Epithelial cell of esophagus (primary cell): ENCODE results near the gene TET3.

Source experiments
- DNase-seq: peaks from one replicate; pipeline ENCODE4 v3.0.0; 2010; ENCODE audit warnings: low read depth
- H3K4me3 ChIP-seq: 2 replicates; pipeline ENCODE4 v1.5.1; 2011; ENCODE audit warnings: mild to moderate bottlenecking, low read length, control low read depth
- TF ChIP-seq, protein P1 (sequence below): IDR thresholded peaks from 2 replicates; pipeline ENCODE4 v1.5.1; 2011; ENCODE audit warnings: low read depth, mild to moderate bottlenecking, low read length, control low read depth, inconsistent platforms; ENCODE audit not compliant: insufficient read depth; ENCODE audit errors: missing control alignments

TET3 gene

DNA sequence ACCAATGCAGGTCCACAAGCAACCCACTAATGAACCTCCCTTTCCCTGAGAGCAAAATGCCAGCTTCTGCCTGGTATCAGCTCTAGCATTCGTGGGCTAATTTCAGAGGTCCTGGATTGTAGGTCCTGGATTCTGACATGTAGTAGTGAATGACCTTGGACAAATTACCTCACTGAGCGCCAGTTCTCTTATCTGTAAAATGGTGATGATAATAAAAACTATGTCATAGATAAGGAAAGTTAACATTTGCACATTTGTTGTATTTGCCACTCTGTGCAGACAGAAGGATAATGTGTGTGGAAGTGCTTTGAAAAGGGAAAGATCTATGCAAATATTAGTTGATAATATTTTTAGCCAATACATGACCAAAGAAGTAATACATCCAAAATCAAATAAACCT lies 4.1 kb upstream of the TET3 start:
- TF ChIP-seq, protein P1, sequence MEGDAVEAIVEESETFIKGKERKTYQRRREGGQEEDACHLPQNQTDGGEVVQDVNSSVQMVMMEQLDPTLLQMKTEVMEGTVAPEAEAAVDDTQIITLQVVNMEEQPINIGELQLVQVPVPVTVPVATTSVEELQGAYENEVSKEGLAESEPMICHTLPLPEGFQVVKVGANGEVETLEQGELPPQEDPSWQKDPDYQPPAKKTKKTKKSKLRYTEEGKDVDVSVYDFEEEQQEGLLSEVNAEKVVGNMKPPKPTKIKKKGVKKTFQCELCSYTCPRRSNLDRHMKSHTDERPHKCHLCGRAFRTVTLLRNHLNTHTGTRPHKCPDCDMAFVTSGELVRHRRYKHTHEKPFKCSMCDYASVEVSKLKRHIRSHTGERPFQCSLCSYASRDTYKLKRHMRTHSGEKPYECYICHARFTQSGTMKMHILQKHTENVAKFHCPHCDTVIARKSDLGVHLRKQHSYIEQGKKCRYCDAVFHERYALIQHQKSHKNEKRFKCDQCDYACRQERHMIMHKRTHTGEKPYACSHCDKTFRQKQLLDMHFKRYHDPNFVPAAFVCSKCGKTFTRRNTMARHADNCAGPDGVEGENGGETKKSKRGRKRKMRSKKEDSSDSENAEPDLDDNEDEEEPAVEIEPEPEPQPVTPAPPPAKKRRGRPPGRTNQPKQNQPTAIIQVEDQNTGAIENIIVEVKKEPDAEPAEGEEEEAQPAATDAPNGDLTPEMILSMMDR, result no peak
- peak overlapping the region; percentile 49 for H3K4me3 ChIP-seq
- DNase-seq, result no peak

DNA sequence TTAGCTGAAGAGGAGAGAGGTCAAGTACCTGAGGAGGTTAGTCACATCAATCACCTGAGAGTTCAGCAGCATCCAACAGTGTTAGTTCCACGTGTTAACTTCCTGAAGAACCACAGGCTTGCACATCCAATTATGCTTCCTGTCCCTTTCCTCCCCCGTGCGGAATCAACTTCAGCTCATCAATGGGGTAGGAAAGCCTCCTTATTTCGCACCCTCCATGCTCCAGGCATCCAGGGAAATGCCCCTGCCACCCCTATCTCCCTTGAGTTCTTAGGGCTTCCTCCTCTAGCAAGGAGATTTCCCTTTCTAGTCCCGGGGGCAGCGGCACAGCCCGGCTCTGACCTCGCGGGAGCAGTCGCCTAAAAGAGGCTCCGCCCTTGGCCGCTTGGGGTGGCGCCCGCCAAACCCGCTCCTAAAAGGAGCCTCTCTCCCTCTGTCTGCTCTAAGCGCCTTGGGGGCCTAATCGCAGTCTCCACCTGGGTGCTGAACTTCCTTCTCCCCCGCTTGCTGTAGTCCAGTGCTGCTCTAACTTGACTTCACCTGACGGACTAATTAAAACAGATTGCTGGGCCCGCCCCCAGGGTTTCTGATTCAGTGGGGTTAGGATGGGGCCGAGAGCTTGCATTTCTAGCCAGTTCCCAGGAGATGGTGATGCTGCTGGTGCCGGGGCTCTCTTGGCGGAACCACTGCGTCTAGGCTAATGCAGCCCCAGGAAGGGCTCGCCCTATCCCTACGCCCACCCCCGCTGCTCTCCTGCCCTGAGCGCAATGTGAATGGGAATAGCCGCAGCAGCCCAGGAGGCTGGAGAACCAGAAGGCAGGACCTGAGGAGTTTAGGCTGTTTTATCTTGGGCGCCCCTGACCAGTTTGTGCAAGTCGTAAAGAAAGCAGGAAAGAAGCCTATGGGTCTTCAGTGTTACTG lies 3.4 kb upstream of the TET3 start:
- peak overlapping the region; percentile 49 for H3K4me3 ChIP-seq
- TF ChIP-seq, protein P1, result no peak
- DNase-seq, result peak; percentile 64

DNA sequence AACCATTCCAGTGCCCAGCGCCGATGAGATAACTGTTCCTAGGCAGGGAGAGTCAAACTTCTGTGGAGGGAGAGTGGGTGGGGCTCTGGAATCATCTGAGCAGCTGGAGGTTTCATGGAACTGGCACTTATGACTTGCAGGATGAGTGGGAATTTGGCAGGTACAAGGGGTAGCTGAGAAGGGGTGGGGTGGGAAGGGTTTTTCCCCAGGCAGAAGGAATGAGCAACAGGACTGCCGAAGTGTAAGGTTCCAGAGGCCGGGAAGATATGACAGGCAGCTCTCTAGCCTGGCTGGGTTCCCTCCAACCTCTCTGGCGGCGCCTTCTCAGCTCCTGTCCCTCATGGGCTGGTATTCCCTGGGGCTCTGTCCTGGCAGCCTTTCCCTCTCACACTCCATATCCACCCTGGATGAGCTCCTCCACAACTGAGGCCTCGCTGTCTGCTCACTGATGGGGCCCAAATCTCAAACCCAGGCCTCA lies 2.5 kb upstream of the TET3 start:
- TF ChIP-seq, protein P1, result no peak
- peak; percentile 92 for DNase-seq
- H3K4me3 ChIP-seq, result peak overlapping the region; percentile 49

DNA sequence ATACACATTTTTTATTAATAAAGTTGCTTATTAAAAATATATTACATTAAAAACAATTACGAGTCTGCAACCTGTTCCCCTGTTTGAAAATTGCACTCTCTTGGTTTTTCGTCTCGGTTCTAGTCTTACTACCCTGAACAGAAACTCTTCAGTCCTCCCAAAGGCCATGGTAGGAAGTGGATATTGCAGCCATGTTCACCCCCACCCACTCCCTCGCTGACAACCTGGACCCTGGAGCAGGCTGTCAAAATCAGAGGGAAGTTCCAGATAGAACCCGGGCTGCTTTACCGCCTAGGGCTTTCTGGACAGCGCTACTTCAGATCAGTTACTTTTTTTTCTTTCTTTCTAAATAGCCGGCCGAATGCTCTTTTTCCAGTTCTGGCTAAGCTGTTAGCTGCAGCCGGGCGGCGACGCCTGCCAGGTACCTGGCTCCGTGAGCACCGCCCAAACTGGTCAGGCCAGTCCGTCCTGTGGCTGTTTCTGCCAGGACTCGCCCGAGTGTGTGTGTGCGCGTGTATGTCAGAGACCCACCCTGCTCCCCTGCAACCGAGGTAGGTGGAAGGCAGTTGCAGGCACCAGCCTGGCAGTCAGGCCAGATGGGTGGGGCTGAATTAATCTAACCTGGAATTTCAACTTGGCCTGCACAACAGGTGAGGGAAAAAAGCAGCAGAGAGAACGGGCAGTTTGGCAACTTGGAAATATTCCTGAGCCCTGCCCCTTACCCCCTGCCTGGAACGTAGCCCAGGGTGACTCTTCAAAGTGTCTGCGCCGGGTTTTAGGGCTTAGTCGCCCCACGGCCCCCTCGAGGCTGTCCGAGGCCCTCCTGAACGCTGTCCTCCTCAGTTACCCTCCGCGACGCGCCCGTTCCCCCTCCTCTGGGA lies 1.1 kb upstream of the TET3 start:
- TF ChIP-seq, protein P1, result peak; percentile 19
- H3K4me3 ChIP-seq, result peak overlapping the region; percentile 68
- peak; percentile 100 for DNase-seq

DNA sequence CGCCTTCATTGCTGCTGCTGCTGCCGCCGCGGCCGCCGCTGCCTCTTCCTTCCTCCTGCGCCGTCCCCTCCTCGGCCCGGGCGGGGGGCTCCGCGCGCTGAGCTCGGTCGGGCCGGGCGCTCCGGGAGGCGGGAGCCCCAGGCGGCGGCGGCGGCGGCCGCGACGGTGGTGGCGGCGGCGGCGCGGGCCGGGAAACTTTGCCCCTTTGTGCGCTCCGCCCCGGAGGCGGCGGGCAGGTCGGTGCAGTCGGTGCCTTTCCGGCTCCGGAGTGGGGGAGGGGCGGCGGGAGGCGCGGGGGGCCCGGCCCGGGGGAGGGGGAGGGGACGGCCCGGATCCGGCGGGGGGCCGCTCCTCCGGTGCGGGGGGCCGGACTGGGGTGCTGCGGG lies 205 bp downstream of the TET3 start:
- TF ChIP-seq, protein P1, result no peak
- no peak for DNase-seq
- peak overlapping the region; percentile 68 for H3K4me3 ChIP-seq

DNA sequence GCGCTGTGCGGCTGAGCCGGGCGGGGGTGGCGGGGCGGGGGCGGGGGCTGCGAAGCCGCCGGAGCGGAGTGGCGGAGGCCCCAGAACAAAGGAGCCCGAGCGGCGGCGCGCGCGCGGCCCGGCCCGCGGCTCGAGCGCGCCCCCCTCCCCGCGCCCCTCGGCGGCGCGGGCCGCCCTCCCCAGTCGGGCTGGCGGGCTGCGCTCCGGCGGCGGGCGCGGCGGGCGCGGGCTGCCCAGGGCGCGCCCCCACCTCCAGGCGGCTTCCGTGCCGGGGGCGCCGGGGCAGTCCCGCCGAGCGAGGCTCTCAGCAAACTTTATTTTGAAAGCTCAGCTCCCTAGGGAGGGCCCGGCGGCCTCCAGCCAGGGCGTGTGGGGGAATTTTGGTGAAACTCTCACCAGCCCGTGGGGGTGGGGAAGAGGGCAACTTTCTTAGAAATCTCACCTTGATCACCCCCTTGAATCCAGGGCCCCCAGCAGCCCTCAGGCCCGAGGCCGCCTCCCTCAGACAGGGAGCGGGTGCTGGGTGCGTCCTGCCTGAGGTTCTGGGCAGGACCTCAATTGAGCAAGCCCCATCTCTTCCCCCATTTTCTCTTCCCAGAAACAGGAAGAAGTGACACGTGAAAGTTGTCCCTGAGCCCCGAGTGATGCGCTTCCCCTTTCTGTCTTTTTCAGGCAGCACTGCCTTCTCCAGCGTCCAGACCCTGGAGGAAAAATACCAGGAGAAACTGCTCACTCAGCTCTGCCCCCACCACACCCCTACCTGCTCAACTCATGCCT lies 786 bp downstream of the TET3 start:
- TF ChIP-seq, protein P1, result no peak
- H3K4me3 ChIP-seq, result peak overlapping the region; percentile 56

More for the DNA sequence above, 786 bp downstream of the TET3 start:
- no peak for DNase-seq
